ENCODE results near the gene FBXW8.
A peak's percentile ranks its signal among the peaks of the same experiment; 100 is the strongest.

The FBXW8 gene

DNA sequence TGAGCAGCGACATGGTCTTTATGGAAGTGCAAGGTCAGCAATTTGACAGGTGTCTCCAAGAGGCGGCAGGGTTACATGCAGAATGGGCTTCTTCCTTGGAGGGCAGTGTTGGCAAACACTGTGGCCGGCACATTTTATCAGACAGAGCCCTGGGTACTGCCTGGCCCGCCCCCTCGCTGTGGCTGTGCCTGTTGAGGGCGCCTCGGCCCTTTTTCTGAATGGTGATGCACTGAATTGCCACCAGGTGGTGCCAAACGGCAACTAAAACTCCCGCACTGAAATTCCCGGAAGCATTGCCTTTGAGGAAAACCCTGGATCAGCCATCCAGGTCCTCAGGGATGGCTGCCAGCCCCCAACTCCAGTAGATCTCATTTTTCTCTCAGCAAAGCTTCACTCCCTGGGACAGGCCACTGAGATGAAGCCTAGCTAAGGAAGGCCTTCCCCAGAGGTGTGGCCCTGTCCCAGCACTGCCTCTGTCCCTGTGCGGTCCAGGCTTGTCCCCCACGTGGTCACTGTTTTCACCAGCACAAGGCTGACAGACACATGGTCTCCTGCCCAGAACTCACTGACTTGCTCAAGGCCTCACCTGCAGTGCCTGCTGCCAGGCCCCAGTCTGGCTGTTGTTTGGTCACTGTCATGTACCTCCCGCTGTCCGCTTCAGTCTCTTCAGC is 114.9 kb downstream of the FBXW8 start:
- peak; percentile 71 for DNase-seq

DNA sequence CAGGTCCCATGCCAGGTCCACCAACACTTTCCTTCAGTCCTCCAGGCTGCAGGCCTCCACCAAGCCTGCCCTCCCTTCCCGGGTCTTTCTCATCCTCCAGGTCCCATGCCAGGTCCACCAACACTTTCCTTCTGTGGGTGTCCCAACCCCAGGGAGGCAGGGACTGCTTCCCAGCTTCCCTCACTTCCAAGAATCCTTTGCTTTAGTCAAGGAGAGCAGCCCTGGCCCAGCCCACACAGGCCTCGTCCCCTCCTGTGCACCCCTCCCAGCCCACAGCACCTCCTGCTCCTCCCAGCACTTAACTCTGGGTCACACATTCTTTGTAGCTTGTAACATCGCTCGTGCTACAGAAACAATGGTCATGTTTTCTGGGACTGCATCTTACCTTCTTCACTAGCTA is 115.6 kb downstream of the FBXW8 start:
- DNase-seq: no peak

DNA sequence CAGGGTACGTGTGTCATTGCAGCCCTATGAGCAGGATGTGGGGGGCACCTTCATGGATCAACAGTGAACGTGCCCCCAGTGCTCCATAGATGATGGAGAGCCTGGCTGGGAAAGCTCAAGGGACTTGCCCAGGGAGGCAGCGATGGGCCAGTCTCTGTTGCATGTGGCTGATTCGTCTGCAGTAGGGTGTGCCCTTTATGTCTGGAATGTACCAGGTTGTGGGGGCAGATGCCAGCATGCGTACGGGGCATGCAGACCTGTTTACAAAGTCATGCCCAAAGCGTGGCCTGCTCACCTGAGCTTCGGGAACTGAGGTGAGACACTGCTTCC is 116.1 kb downstream of the FBXW8 start:
- no peak for DNase-seq

DNA sequence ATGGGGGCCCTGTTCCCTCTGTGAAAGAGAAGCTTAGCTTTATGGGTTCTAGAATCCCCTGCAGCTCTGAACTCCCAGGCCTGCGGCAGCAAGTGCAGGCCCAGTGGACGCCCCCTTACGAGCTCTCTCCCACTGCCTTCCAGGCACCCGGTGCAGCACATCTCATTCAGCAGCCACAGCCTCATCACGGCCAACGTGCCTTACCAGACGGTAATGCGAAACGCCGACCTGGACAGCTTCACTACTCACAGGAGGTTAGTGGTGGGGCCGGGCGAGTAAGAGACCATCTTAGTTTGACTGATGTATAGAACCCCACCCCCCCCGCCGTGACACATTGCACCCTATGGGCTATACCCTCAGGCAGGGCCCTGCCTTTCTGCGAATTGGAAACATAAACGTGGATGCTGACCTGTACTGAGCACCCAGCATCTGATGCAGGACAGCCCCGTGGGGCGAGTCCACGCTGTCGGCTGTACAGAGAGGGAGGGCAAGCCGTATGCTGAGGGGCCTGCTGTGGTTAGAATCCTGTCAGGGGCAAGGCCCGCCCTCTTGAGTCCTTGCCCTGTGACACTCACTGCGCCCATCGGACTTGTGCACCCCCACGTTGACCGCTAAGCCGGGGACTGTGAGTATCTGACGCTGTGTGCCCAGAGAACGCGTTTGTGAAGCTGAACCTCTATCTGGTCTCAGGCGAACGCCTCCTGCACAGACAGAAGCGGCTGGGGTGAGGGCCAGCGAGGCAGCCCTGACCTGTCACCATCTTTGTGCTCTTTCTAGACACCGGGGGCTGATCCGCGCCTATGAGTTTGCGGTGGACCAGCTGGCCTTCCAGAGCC is 116.7 kb downstream of the FBXW8 start:
- DNase-seq: no peak

DNA sequence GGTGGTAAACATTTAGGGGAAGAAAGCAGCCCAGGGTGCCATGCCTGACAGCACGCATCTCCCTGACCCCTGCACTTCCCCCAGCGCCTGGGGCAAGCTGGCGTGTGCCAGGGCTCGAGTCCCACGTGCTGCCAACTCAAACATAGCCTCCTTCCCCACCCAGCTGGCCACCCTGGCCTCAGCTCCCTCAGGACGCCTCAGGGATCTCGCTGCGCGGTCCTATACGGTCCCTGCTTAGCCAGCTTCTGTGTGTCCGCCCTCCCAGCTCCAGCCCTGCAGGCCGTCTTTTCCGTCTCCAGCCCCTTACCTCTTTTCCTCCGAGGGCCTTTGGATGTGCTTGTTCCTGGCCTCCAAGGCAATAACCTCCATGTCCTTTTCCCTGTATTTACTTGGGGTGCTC is 117.5 kb downstream of the FBXW8 start:
- DNase-seq: no peak

DNA sequence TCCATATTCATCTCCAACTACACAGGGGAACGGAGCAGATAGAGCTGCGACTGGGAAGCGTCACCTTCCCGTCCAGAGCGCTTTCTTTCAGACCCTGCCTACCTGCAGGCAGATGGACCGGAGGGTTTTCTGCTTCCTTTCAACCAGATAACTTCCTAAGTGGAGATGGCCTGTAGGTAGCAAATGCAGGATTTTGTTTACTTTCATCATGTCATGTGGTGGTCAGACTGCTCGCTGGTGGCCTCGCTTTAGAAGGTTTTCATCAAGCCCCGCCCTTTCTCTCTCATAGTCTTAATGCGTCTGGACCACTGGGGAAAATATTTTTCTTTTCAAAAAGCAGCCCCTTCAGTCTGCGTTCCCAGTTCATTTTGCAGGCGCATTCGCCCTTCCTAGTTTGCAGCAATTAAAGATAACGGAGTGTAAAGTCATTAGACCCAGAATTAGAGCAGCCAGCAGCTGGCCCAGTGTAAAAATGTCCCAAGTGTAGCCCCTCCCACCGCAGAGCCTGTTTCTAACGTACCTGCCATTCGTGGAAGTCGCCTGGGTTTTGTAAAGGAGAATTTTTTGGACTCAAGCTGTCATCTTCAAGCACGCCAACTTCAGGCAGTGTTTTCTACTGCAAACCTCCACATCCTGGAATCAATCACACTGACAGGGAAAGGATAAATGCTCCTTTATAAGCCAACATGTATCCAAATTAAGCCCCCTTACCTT is 119.6 kb downstream of the FBXW8 start:
- no peak for DNase-seq

DNA sequence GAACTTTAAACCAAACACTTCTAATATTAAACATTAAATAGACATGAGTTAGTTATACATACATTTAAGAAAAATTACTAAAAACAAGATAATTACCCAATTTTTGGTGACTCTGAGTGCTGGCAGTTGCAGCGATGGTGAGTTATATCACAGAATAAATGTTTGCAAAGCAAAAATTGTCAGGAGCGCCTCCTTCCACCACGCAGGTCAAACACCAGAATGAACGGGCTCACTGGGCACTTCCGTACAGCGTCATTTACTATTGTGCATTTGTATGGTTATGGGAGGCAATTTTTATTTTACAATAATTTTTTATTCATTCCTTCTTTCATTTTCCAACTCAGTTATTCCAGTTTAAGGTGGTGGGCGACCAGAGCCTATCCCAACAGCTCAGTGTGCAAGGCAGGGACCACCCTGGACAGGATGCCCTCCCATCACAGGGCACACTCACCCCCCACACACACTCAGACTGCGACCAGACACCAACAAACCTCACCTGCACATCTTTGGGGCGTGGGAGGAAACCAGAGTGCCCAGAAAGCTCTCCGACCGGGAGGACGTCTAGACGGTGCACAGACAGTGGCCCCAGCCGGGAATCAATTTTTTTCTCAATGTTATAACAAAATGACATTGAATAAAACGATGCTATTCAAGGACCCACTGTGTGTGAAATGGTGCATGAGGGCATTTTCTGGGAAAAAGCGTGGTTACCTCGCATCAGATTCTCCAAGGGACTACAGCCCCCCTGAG is 121.3 kb downstream of the FBXW8 start:
- no peak for DNase-seq

DNA sequence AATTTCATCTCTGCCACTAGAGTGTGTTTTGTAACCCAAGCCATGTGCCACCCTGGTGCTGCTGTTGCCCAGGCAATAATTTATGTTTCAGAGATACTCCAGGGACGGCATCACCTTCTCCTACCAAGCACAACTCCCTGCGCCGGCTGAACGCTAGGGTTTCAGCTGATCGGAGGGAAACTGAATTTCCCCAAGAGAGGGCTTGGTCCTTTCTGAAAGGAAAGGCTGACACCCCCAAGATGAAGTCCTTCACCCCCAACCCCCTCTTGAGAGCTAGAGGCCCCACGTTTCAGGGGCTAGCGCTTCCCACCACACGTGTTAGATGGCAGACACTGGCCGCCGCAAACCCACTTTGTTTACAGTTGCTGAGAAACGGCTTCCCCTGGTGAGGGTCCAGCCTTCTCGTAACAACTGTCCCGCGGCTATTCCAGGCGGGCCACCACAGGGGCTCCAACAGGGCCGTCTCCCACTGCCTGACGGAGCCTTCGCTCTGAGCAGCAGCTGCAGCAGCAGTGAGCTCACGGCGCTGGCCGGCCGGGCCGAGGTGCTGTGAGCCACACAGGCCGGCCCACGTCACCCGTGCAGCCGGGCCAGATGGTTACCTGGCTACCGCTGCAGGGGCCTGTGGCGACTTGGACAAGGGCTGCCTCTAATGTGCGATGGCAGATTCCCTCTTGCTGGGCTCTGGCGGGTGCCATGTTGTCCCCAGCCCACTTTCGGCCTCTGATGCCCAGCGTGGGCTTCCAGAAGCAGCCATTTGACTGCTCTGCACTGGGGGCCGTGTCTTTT is 122.0 kb downstream of the FBXW8 start:
- peak; percentile 64 for DNase-seq

DNA sequence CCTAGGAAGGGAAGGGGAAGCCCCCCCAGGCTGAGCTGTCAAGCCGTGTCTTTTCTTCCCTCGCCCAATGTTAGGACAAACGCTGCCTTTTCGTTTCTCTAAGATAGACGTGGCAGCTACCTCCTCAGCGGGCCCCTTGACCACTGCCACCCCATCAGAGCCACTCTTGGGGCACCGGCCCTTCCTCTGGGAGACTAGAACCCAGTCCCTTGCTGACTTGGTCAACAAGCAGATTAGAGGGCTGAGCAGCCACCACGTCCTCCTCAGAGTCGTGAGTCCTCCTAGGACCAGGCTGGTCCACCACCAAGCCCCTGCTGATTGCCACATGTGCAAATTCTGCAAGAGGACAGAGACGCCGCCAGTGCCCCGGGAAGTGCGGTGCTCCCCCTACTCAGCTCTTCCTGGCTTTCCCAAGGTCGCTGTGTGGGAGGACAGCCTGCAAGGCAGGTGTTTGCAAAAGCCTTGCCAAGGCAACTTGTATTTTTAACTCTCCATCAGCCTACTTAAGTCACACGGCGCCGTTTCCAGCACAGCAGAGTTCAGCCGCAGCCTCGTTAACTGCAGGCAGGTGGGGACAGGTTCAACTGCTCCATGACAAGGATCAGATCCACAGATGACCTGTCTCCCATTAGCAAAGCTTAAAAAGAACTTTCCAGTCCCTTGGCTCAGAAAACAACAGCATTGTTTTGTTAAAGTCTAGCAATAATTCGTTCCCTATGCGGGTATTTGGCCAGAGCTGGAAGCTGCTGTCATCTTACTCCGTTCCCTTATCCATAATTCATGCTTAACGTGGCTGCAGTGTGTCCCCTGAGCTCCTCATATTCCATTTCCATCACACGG is 122.9 kb downstream of the FBXW8 start:
- DNase-seq: peak; percentile 83

DNA sequence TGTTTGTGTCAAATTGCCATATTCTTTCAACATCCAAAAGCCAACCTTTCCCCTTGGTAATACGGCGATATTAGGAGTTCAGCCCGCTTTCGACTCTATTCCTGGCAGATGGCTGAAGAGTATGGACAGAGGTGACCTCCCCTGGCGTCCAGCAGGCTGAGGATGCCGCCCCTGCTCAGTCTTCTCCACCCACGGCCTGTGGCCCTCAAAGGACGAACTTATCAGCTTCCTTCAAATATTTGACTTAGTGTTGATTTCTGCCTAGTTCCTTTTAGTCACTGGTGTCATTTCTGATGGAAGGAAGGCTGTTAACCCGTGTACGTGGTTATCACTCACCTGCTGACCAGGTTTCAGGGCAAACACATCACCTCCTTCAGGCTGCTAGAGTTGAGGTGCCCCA is 123.5 kb downstream of the FBXW8 start:
- DNase-seq: no peak

DNA sequence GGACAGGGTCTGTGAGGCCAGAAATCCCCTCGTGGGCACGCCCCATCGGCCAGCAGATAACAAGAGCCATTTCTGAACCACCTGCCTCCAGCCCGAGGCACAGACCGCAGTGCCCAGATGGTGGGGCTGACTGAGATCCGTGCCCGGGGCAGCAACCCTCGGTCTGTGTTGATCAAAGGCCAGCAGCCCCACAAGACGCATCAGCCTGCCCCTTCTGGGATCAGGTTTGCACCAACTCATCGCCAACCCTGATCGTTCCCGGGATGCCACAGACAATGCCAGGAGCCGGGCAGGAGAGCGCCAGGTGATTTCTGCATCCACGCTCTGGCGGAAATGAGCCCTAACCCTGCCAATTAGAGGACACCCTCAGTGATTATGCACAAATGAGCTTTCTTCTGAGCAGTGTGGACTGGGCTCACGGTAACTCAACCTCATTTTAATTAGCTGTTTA is 124.0 kb downstream of the FBXW8 start:
- DNase-seq: peak; percentile 80

DNA sequence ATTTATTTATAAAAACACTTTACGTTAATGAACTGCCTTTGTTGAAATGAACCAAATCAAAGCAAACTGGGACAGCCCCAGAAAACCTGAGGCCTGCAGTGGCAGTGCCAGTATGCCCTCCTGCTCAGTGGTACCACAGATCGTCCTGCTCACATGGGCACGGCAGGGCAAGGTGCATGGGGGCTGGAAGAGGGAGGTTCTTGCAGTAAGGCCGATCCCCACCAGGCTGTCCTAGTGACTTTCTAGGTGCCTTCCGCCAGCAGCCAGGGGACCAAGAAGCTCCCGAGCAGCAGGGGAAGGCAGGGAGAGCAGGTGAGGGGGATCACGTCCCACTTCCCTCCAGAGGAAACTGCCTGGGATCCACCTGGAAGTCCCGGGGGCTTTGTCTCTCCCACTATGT is 124.5 kb downstream of the FBXW8 start:
- peak; percentile 20 for DNase-seq

DNA sequence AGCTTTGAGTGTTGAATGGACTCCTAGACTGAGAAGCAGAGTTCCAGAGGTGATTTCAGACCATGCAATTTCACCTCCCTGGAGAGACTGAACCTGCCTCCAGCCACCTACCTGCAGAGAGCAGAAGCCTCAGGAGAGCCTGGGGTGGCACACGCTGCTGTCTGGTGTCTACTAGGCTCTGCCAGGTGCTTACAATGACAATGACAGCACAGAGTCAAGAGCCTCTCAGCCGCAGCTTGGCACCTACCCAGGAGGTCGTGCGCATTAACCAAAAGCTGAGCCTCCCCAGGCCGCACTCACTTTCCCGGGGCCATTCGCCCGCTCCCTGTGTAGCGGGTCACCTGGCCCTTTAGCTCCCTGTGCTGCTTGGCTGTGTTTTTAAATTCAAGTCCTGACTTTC is 125.3 kb downstream of the FBXW8 start:
- DNase-seq: peak; percentile 97

DNA sequence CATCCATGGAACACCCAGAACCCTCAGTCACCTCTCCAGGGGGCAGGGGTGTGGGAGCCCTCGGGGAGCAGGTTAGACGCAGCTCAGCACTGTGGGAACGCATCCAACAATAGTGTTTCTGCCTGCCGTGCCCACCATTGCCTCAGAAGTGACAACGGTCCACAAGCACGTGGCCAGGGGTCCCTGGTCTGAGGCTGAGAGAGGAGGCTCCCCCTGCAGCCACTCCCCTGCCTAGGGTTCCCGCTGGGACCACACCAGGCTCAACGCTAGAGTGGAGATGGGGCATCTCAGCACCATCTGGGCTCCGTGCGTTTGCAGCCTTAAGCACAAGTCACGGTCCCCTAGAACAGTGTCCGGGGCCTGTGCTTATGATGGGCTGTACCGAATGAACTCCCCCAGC is 125.8 kb downstream of the FBXW8 start:
- DNase-seq: peak; percentile 39

DNA sequence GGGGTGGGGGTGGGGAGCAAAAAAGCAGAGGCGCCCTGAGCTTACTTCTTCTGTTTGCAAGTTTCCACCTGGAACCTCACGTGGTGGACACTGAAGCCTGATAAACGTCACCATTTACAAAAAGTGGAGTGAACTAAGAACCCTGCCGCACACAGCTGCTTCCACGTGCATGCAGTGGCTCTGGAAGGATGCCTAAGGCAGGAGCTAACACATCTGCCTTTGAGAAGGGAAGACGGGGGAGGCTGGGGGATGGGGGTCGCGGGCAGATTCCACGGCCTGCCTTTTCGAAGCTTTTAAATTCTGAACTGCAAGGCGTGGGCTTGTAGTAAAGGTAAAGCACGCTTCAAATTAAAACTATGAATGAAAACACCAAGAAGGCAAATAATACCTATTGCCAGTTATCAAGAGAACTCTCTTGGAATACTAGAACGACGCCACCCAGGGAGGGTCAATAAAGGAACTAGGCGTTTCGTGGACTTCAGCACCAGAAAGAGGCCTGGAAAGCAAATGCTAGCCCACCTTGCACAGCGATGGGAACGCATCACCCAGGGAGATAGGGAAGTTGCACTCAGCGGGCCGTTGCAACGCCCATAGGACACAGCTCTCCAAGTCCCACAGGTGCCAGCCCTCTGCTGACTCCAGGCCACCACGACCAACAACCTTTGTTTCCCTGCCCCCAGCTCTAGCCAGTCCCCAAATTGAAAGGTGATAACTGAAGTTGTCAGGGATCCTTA is 126.7 kb downstream of the FBXW8 start:
- no peak for DNase-seq

DNA sequence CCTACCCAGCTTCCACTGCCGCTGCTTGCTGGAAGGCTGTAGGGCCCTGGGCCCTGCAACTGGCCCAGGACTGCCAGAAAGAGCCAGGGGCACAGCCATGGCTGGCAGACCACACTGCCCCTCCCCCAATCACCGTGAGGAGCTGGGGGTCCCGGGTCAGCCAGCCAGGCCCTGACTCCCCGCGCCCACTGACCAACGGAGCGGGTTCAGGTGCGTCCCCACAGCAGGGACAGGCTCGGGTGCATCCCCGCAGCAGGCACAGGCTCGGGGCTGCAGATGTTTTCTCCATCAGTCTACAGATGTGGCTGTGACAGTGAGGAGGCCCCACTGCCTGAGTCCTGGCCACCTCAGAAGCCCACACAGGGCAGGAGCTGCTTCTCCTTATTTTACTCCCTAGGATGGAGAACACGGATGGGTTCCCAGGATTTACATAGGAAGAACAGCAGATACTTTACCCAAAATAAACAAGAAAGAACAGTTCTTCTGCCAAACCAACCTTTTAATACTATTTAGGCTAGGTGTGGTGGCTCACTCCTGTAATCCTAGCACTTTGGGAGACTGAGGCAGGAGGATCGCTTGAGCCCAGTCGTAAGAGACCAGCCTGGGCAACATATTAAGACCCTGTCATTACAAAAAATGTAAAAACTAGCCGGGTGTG is 127.4 kb downstream of the FBXW8 start:
- no peak for DNase-seq

DNA sequence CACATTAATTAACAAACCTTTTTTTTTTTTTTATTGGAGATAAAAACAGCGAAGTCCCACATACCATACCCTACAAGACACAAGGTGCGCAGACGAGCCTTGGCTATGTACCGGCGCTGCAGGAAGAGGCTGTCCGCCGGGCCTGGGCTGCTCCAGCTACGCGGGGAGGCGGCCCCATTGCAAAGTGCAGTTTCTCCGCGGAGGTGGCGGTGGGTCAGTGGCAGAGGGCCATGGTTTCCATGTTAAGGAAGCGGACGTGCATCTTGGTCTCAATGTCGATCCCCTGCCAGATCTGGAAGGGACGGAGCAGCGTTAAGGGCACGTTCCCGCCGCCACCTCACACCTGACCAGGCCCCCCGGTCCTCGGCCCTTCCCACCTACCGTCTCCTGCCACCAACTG is 128.2 kb downstream of the FBXW8 start:
- no peak for DNase-seq

DNA sequence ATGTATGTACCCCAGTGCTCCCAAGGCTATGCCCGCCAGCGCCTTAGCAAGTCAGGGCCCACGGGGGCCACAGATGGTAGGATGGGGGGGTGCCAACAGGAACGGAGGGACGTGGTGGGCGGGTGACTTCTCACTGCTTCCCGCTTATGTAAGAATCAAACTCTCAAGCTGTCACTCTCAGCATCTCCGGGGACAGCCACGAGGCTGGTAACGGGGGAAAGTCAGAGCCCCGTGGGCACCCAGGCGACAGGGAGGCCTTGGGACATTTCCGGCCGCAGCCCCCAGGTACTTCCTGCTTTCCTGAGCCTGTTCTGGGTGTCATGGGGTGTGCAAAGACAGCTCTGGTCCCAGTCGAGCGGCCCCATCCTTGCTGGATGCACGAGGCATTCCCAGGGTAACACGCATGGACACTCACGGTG is 129.2 kb downstream of the FBXW8 start:
- DNase-seq: no peak

DNA sequence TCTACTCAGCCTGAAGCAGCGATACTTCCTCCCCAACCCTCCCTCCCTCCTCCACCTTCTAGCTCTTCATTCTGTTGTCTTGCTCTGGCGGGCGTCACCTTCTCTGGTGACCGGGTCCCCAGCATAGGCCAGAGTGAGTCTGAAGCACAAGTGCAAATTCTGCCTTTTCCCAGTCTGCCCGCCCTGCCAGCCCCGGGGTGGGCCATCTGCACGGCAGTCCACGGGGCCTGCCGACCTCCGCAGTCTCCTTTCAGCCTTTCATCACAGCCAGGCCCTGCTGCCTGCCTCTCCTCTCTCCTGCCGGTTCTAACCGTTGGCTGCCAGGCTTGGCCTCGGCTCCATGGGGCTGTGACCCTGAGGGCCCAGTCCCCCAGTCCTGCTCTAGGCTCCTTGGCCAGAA is 129.7 kb downstream of the FBXW8 start:
- no peak for DNase-seq

DNA sequence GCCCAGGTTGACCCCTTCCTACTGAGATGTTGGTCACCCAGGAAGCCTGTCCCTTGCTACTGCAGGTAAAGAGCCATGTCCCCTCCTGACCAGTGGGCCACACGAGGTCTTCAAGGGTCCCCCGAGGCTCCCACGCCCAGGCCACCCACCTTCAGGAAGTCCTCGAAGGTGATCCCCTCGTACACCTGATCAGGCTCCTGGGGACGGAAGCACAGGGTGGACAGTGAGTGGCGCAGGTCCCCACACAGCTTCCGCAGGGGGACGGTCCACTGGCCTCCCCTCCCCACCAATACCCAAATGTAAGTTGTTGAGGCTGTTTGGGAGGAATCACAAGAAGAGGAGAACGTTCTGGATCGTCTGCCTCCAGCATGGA is 131.0 kb downstream of the FBXW8 start:
- no peak for DNase-seq
